NCI-H1417 (cell line): Measurements from ENCODE around the gene SLC6A1.

Experiments
- DNase-seq, 3 experiments: peaks; one replicate each; lab custom pipeline; 2025; lab: John Stamatoyannopoulos, UW

SLC6A1 gene

GRCh38 chr3:11019116-11019819 lies 26.7 kb downstream of the SLC6A1 start:
- no peak for DNase-seq

GRCh38 chr3:11020764-11021163 lies 28.2 kb downstream of the SLC6A1 start:
- DNase-seq: no peak

GRCh38 chr3:11021611-11022011 lies 29.1 kb downstream of the SLC6A1 start:
- no peak for DNase-seq

- no peak for DNase-seq
Measured at GRCh38 chr3:11022115-11022514, 29.6 kb downstream of the SLC6A1 start.

DNA sequence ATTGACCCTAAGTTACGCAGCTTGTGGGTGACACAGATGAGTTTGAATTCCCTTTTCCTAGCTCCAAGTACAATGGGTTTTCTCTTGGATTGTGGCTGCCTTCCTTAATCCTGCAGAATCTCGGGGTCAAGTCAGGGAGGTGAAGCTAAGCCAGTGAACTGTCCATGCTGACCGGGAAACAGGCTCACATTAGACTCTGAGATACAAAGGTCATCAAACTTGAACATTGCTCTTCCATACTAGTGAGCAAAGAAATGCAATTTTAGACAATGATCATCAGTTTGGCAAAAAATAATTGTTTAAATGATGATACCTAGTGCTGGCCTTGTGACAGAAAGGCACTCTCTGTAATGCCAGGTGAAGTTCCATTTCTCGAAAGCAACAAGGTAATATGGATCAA lies 31.6 kb downstream of the SLC6A1 start:
- no peak for DNase-seq

- DNase-seq: no peak
Measured at GRCh38 chr3:11029948-11030347, 37.4 kb downstream of the SLC6A1 start.

GRCh38 chr3:11033871-11034270 lies 41.3 kb downstream of the SLC6A1 start:
- no peak for DNase-seq

DNA sequence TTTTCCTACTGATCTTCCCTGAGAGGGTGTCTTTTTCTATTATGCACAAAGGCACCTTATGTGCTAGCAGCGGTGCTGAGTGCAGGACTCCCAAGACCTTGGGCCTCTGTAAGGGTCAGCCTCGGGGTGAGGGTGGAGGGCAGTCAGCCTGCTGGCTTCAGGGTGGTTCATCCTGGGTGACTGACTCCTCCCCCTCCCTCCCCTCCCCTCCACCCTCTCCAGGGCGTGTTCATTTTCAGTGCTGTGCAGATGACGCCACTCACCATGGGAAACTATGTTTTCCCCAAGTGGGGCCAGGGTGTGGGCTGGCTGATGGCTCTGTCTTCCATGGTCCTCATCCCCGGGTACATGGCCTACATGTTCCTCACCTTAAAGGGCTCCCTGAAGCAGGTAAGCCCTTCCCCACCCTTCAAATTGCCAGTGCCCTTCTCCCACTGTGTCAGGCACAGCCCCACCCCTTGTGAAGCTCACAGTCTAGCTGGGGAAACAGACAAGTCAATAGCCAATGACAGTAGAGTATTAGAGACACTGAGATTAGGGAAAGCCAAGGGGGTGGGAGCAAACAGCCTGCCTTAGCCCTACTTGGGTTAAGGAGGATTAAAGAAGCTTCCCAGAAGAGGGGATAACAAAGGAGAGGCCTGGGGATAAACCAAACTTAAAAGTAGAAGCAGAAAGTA lies 41.9 kb downstream of the SLC6A1 start:
- no peak for DNase-seq

- DNase-seq: no peak
Measured at GRCh38 chr3:11035757-11036505, 43.4 kb downstream of the SLC6A1 start.

DNA sequence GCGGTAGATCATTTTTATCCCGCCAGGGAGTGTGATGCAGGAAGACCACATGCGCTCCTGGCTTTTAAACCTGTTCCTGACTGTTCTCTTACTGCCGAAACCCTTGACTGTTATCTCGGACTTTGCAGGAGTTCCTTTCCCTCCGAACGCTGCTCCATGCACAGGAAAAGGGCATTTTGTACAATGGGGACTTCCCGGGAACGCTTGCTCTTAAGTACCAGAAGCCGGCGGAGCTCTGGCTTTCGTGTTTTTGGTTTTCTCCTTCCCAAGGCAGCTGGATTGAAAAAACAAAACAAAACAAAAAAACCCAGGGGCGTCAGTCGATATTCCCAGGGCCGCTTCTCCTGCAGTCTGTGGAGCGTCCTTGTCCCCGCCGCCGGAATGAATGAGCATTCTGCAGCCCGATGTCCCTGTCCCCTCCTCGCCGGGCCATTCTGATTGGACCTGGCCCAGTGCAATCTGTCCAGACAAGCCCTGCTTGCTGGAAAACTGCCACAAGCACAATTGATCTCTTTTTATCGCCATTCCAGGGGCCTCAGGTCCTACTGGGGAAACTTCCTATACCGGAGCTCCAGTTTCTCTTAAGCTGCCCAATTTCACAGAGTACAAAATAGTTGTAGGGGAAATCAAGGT lies 44.8 kb downstream of the SLC6A1 start:
- DNase-seq: no peak

- no peak for DNase-seq
Measured at GRCh38 chr3:11037976-11038375, 45.4 kb downstream of the SLC6A1 start.

GRCh38 chr3:11045536-11045935 lies 53.0 kb downstream of the SLC6A1 start:
- DNase-seq: no peak

GRCh38 chr3:11047500-11047899 lies 55.0 kb downstream of the SLC6A1 start:
- DNase-seq: no peak

- DNase-seq: peak in 1 of 3 experiments; percentile 0
Measured at GRCh38 chr3:11050666-11051323, 58.2 kb downstream of the SLC6A1 start.

DNA sequence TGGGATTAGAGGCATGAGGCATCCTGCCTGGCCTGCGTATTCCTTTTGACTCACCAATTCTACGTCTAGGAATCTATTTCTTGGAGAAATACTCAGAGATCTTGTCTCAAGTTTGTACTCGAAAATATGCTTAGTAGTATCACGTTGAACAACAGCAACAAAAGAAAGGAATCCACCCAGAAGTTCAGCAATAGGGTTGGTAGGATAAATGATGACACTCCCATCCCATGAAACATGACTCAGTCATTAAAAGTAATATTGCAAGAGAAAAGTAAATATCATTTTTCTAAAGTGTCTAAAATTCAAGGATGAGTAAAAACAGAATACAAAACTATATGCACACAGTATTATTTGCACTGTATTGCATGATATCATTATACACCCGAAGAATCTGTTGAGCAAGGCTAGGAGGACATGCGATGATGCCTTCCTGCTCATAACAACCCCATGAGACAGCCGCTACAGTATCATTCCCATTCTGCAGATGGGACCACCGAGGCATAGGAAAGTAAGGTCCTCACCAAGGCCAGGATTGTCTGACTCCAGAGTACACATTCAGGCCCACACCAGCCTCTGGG lies 61.5 kb downstream of the SLC6A1 start:
- DNase-seq: no peak

DNA sequence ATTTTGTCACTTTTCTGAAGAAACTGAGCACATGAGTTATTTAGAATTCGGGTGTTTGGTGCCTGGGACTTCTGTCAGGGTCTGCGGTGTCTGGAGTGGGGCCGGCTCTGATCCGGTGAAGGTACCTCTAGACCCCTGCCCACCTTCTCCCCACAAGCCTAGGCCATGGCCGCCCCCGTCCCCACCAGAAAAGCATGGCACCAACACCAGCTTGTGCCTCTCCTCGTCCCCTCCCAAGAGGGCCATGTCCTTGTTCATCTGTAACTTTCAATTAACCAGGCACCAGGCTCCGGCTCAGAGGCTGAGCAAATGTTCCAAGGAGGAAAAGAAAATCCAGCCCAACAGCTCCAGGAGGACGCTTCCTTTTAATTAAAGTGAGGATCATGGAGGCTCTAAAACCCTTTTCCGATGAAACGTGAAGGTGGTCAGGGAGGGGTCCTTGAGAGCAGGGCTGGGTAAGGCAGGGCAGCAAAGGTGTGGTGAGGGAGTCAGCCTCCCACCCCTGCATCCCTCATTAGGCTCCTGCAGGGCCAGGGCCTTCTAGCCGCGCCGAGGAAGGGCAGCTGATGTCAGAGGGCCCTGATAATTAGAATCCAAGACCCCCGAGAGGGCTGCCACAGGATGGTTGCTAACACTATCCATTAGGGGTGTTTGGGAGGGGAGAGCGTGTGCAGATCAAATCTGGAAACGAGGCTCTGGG lies 62.3 kb downstream of the SLC6A1 start:
- DNase-seq: no peak

GRCh38 chr3:11055496-11055895 lies 62.9 kb downstream of the SLC6A1 start:
- DNase-seq: no peak

GRCh38 chr3:11056531-11057050 lies 64.0 kb downstream of the SLC6A1 start:
- DNase-seq: no peak

- no peak for DNase-seq
Measured at GRCh38 chr3:11057655-11058054, 65.1 kb downstream of the SLC6A1 start.

DNA sequence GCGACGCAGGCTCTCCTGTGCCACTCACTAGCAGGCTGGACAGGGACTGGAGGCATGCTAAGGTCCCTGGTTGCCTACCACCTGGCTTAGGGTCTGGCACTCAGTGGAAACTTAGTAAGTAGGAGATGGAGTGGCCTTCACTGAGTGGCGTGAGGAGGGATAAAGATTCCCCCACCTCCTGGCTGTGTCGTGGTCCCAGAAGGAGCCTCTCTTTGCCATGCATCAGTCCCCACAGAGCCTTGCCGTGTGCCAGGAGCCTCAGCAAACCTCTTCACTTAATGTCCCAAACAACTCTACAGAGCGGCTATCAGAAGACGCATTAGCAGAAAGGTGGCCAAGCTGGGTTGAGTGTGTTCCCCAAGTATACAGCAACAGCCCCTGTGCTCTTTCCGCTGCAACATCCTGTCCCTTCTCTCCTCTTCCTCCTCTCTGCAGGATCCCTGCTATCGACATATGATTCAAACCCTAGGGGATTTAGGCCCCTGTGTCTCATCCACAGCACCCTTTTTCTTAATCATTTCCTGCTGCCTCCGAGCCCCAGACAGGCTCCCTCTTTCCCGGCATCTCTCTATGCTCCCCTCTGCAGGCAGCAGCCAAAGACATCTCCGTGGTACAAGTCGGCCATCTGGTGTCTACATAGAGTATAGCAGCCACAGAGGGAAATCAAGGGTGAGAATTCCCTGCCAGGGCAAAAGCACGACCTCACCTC lies 66.7 kb downstream of the SLC6A1 start:
- peak; percentile 27 to 67 (median 41) for DNase-seq
